ENCODE measurements around the gene MKLN1.
A peak's percentile ranks its signal among the peaks of the same experiment; 100 is the strongest.

The MKLN1 gene

DNA sequence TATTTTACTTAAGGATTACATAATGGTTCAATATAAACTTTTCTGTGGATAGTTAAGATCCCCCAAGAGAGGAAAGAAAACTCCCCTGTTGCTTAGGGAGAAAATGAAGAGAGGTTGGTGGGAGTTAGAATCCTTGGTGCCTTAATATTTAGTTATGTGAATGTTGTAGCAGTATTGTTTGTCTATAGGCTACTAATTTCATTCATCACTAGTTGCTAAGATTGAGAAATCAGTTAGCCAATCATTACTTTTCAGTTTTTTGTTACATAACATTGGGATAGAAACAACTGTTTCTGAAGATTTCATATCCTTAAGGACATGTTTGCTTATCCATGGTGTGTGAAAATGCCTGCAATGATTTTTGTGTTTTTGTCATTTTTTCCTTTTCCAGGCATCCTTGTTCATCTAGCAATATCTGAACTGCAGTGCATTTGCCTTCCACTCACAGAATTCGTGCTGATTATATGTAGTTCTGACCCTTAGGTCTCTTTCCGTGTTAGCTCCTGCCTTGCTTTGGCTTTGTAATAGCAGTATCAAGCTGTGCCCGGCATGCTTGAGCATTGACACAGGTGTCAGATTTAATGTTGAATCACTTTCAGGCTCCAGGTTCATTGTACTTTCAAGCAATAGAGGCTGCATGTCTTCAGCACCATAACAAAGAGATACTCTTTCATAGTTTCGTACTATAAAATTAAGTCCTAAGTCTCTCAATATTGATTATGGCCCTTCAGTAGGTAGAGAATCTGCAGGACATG, 143.8 kb downstream of the MKLN1 start:
- no peak for DNase-seq

DNA sequence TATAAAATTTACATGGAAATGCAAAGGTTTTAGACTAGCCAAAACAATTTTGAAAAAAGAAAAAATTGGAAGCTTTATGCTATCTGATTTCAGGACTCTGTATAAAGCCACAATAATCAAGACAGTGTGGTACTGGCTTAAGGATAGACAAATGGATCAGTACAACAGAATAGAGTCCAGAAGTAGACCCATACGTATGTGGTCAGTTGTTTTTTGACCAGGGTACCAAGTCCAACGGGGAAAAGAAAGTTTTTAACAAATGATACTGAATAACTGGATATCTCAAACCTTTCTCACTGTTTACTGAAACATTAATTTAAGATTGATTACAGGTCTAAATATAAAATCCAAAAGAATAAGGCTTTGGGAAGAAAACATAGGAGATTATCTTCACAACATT, 149.1 kb downstream of the MKLN1 start:
- DNase-seq, result no peak

DNA sequence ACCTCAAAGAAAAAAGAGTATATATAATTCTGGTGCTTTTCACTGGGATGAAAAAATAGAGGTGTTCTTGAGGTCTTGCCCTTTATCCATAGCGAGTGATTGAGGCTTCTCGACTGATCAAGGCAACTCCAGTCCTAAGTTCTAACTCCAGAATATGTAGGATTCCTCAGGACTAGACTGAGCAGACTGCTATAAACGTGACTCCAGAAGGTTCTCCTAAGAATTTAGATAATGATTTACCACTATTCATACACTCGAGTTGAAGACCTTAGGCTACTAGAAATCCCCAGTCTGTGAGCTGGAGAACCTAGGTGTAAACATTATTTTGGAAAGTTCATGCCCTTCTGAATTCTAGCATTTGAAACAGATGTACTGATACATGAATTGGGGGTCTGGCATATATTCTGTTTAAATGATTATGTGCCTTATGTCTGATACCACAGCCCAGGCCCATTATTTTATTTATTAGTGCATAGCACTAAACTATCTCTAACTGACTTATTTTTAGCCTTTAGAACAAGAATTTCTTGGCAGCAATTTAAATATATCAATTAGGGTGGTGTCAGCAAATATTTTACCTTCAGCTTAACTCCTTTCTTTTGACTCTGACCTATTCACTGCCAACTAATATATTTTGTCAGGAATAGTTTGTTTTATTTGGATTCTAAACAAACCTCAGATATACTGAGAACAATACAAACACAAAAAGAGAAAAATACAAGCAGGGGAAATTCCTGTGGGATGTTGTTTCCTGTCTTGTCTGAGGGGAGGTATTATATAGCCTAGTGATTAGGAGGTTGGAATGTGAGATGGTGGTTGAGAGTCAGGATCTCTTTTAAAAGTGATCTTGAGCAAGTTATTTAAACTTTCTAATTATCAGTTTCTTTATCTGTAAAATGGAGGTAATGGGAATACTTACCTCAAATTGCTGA, 153.0 kb downstream of the MKLN1 start:
- DNase-seq, result no peak

DNA sequence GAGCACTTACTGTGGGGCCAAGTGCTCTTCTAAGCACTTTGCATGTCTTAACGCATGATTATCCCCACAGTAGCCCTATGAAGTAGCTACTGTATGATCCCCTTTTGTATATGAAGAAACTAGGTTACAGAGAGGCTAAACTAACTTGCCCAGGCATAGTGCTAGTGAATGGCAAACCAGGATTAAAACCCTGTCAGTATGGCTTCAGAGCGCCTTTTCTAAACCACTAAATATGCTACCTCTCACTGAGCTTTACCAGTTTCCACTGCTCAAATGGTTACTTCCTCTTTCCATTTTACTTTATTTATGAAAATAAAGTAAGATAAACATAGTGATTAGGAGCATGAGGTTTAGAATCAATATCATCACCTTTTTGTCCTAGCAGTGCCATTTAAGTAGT, 155.1 kb downstream of the MKLN1 start:
- no peak for DNase-seq

DNA sequence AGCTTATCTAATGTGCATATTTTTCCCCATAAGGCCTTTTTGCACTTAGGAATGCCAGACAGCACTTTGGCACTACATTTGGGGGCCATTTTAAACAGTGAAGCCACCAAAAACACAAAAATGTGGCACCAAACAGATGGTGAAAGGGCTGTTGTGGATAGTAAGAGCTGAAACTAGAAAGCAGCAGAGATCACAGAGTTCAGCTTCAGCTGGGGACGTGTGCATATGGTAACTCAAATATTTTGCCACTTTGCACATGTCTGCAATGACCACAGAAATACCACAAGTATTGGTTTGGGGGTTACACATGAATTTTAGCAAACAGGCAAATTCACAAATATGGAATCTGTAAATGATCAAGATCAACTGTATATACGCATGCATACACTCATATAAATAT, 155.9 kb downstream of the MKLN1 start:
- no peak for DNase-seq

DNA sequence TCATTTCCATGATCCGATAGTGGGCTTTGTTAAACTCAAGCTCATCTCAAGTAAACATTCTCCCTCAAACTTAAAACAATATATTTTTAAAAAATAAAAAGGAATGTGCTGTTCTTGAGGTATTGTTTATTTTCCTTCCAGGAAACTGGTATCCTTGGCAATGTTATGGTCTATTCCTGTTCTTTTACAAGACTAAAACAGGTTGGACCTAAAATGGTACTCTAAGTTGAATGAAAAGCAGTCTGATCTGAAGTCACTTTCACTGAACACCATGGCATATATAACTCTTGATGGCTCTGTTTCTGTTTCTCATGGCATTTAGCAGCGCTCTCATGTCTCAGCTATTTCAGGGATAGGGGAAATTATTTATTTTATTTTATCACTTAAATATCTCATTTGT, 158.7 kb downstream of the MKLN1 start:
- no peak for DNase-seq

DNA sequence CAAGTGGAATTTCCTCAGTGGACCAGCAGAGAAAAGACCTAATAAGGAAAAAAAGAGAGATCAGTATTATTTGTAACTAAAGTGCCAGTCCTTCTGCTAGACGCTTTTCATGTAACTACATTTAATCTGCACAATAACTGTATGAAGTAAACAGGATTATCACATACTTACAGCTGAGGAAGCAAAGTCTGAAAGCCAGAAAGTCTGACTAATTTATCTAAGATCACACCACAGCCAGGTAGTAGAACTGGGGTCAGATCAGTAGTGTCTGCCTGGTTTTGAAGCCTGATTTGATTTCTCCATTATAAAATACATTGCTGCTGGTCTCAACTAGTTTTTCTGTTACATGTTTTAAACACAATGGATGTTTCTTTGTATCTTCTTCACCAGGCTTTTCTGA, 159.5 kb downstream of the MKLN1 start:
- DNase-seq, result no peak

DNA sequence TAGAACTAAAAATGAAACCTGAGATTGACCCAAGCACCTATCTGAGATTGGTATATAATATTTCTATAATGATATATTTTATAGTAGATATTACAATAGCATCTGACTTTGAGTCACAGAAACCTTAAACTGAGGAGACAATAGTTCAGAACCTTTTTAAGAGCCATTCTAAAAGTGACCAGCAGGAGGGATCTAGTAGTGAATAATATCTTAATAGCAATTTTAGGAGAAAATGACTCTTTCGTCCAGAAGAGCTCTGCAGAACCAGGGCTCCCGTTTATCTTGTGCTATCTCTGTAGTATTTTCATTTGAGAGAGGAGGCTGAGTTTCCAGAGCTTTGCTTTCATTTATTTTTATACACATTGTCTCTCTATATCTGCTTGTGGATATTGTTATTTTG, 160.7 kb downstream of the MKLN1 start:
- no peak for DNase-seq

DNA sequence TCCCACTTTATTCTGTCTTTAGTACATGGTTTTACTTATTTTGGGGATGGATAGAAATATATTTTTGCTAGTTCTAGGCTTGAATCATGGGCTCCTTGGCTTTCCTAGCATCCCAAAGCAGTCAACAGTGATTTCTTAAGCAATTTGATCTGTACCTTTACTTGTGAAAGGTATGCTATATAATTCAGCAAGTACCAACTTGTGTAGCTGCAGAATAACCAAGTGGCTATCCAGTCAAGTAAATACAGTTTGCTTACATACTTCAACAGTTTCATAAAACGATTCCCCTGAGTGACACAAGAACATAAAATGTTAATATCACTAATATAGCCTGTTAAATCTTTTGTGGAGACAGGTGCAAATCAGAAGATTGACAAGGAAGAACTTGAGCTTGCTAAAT, 161.5 kb downstream of the MKLN1 start:
- DNase-seq, result no peak

DNA sequence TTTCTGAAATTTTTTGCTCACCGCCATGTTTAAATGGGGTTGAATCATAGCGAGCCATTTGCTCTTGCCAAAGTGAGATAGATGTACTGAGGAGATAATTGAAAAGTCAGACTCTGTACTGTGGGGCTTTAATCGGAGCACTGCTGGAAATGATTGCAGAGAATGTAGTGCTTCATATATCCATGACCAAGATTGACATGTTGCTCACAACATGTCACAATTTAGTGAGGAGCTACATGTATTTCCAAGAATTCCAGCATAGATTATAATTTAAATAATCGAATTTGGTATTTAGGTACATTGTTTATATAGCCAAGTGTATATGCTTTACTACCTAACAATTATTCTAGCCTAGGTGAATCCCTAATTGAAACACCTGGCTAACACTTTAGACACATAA, 162.2 kb downstream of the MKLN1 start:
- DNase-seq, result no peak

DNA sequence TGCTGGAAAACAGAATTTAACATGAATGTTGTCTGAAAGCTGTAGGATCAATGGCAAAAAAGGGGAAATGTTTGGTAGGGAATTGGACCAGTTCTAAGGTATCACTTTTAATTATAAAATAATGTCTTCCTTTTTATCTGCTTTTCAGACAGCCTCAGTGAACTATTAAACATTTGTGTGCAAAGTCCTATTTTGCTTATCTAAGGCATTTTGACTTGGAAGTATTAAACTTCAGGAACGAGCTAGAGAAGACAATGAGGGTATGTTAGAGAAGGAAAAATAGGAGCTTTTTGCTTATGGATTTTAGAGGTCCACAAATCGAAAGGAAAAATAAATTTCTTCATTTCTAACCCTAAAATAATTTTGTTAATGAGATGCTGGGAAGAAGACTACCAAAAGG, 165.4 kb downstream of the MKLN1 start:
- DNase-seq, result no peak

DNA sequence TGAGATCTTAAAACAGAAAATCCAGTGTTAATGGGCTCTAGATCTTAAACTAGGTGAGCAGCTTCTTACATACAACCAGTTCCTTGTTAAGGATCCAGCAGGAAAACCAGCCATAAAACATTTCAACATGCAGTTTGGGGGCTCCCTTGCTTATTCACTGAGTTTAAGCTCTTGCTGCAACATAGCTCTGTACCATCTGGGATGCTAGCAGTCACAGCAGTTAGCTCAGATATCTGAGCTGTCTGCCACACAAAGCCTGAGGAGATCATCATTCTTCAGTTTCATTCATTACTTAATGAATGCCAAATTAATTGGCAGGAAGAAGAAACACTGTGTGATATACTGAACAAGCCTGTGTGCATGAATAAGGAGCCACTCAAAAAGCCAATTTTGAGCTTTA, 165.9 kb downstream of the MKLN1 start:
- peak; percentile 7 for DNase-seq

DNA sequence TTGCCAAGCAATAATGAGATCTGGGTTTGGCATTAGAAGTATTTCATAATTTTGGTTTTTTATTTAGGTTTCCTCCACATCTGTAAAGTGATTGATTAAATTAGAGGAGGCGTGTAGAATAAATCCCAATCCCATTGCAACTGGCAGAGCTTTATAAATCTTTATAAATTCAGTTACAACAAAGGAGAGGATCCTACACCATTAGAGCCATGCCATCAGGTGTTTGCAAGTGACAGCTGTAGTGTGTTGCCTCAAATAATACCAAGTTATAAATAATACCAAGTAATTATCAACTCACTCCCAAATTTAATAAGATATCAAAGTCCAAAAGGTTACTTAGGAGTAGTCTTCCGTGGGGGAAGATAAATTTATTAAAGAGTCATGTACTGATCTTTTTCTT, 166.5 kb downstream of the MKLN1 start:
- no peak for DNase-seq

DNA sequence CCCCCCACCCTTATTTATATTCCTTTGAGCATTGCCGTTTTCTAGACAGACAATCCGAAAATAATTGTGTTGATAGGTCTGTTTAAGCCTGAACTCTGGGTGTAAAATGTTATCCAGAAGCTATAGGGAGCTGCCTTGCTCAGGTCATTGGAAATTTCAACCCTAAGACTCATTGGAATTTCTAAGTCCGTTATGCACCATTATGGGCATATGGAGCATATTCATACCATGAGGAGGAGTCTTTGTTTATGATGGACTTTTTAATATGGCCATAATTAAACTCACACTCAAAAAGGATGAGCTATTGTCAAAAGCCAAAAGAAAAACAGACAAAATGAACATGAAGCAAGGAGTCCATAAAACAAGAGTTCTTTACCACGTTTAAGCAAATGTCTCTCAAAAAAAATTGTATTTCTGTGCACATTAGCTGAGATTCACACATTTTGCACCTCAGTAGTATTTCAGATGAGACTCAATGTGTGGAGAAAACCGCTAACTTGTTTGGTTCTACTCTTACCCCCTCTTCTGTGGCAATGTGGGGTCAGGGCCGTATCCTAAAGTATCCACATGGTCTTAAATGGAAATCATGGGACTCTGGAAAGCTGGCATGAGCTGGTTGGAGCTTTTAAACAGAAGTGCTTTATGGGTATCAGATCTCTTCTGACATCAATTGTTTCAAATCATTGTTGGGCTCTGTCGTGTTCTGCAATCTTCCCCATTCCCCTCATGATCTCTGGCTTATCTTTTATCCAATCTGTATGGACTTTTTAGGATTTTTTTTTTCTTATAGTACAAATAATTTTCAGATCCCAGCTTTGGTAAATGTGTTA, 168.2 kb downstream of the MKLN1 start:
- no peak for DNase-seq

DNA sequence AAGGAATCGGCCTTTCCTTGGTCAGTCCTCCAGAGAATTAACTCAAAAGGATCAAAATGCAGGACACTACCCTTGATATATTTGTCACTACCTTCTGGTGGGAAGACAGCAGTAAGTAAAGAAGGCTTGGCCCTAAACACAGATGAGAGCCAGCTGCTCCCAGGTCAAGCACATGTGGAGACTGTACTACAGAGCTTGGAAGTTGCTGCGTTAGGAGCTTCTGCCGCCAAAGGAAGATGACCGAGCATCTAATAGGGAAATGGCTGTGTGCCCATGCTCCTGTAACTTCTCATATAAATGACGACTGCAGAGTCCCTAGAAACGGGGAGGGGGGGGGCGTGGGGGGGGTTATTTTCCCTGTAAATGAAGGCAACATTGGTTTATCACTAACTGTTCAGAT, 169.8 kb downstream of the MKLN1 start:
- DNase-seq, result no peak

DNA sequence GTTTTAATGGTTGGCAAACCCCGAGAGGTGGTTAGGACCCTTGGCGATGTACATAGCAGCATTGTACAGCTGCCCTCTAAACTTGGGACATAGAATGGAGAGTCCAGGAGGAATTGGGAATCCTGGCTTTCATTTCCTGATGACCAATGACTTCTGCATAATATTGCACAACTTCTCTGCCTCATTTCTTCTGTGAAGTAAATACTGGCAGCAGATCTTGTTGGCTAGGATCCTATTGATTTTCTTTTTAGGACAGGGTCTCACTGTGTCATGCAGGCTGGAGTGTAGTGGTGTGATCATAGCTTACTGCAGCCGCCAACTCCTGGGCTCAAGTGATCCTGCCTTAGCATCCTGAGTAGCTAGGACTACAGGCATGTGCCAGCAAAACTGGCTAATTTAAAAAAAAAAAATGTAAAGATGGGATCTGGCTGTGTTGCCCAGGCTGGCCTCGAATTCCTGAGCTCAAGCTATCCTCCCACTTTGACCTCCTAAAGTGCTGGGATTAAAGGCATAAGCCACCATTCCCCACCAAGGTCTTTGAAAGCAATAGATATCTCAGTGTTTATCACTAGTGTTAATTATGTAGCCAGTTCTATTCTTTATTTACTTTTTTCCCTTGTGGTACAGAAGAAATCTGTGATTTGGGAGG, 170.7 kb downstream of the MKLN1 start:
- DNase-seq, result no peak

DNA sequence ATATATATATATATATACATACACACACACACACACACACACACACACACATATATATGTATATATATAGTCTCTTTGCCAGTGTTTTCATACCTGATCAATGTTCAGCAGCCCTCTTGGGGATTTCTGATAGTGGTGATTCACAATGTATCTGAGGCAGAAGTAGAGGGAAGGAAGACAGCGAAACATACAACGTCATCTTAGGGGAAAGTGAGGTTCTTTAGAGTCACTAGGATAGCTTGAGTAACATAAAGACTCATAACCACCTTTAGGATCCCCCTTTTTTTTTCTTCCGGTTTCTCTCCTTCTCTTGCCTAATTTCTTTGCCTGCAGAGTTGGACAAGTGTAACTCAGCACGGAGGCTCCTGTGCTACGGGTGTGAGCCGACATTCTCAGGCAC, 172.1 kb downstream of the MKLN1 start:
- DNase-seq, result no peak

DNA sequence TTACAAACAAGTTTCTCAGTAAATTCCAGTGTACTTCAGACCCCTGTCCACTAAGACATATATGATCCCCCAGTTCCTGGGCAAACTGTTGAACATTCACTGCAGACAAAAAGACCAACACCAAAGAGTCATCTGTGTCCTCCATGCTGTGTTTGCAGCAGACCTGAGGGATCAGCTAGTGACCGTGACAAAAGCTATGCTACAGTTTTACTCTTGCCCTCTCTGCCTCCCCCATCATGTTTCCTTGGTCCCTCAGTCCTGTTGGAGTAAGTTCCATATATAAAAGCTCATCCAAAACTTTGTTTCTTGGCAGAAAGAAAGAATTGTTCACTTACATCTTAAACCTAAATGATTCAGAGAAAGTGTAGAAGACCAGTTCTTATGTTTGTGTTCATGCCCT, 172.7 kb downstream of the MKLN1 start:
- no peak for DNase-seq

DNA sequence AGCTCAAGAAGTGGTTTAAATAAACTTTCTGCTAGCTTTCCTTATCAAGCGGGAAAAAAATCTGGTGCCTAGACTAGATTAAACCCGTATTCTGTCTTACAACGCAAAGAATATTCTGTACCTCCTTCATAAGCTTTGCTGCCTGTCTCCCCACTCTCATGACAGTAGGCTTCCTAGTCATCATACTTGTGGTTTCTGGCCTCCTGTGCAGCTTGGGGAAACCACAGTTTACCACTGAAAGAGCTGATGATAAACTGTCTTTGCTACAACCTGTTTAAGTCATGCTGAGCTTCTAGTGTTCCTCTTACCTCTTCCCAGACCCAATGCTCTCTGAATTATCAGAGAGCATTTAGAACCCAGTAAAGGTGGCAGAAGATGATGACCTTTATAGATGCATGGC, 173.7 kb downstream of the MKLN1 start:
- no peak for DNase-seq

DNA sequence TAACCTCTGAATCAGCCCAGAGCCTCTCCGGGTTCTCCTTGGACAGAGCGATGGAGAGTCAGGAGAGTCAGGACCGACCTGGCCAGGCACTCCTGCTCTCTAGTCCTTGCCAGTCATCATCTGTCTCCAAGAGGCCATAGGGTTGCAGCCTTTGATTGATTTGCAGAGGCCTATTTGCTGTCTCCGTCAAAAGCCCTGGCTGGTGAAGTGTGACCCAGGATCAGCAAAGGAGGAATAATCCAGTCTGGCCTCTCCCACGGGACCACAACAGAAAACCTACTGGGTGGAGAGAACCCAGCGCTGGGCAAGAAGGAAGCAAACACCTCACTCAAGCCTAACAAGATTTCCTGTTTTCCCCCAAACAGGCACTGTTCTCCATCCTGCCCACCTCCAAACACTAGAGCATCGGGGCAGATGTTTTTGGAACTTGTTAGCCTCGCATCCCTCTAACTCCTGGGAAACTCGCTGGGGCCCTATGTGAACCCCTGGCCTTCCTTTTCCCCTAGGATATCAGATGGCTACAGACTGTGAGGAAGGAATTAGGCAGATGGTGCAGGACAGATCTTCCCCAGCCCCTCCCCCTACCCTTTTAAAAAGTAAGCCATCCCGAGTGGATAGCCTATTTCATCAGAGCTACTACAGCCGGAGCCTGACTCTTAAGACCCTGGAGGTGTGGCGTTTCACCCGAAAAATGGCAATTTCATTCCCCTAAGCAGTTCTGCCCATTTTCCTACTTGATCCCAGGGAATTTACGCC, 174.4 kb downstream of the MKLN1 start:
- DNase-seq, result no peak

DNA sequence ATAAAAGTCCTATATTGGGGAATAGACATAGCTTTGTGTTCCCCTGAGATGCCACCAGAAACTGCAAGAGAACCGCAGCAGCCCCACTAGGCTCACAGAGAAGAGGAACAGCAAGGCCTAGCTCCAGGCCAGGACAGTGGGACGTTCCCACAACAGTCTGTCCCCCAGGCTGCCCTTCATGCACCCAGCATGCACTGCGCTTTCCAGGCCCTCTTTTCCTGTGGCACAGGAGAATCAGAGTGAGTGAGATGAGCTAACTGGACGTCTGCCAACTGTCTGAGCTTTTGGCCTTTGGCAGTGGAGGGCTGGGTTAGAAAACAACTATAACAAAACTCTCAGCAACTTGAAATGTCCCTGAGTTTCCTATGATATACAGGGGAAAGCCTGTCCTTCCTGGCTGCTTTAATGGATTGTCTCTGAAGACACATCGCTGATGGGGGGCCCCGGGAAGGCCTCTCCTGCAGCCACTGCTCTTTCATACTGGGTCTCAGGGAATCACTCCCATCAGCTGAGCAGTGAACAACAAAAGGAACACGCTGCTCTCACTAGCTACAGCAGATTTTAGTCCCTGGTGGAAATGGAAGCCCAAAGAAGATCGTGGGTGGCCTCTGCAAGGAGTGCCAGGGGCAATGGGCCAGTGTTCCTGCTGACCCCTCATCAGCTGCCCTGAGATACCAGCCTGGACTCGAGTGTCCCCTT, 175.3 kb downstream of the MKLN1 start:
- DNase-seq, result peak; percentile 47

DNA sequence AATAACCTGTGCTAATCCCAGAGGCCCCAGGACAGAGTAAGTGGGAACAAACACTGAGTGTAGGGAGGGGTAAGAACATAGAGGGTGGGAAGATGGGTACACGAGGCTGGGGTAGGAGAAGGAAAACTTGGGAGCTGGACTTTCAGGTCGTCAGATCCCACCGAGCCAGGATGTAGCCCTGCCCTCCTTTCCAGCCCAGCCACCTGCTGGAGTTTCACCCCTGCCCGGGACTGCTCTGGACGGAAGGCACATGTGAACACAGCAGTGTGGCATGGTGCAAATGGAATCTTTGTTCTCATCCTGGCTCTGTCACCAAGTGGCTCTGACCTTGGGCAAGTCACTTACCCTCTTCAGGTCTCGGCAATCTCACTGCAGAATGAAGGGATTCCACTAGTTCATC, 176.0 kb downstream of the MKLN1 start:
- DNase-seq, result no peak
